ENCODE data around the gene NBAS.

DNA sequence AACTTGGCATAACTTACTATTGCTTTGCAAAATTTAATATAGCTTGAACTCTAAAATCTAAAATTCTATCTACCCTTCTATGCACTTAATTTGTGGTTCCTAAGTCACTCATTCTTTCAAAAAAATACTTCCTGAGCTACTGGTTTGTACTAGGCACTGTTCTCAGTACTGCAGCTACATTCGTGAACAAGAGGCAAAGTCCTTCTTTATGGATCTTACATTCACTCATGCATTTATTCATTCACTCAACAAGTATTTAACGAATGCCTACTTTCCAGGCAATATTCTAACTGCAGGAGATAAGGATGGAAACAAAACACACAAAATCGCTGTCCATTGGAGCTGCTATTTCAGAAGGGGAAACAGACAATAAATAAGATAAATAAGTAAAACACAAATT is 104.8 kb downstream of the NBAS start:
- TF ChIP-seq RCOR1 (IDR thresholded peaks at IDR 0.05; ENCODE audit: low read depth, low read length), result no peak
- TF ChIP-seq, protein P1, sequence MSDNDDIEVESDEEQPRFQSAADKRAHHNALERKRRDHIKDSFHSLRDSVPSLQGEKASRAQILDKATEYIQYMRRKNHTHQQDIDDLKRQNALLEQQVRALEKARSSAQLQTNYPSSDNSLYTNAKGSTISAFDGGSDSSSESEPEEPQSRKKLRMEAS (IDR thresholded peaks at IDR 0.05), result no peak
- TF ChIP-seq NPAS2 (CRISPR knock-in tag; IDR thresholded peaks at IDR 0.05; ENCODE audit: borderline replicate concordance), result no peak
- TF ChIP-seq, protein P2, sequence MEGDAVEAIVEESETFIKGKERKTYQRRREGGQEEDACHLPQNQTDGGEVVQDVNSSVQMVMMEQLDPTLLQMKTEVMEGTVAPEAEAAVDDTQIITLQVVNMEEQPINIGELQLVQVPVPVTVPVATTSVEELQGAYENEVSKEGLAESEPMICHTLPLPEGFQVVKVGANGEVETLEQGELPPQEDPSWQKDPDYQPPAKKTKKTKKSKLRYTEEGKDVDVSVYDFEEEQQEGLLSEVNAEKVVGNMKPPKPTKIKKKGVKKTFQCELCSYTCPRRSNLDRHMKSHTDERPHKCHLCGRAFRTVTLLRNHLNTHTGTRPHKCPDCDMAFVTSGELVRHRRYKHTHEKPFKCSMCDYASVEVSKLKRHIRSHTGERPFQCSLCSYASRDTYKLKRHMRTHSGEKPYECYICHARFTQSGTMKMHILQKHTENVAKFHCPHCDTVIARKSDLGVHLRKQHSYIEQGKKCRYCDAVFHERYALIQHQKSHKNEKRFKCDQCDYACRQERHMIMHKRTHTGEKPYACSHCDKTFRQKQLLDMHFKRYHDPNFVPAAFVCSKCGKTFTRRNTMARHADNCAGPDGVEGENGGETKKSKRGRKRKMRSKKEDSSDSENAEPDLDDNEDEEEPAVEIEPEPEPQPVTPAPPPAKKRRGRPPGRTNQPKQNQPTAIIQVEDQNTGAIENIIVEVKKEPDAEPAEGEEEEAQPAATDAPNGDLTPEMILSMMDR (IDR thresholded peaks at IDR 0.05), result no peak
- TF ChIP-seq POLR2A (IDR thresholded peaks at IDR 0.05; ENCODE audit: low read length), result no peak
- TF ChIP-seq, protein P3, sequence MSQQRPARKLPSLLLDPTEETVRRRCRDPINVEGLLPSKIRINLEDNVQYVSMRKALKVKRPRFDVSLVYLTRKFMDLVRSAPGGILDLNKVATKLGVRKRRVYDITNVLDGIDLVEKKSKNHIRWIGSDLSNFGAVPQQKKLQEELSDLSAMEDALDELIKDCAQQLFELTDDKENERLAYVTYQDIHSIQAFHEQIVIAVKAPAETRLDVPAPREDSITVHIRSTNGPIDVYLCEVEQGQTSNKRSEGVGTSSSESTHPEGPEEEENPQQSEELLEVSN (IDR thresholded peaks at IDR 0.05; ENCODE audit: borderline replicate concordance, low read depth), result no peak
- TF ChIP-seq KDM1A (IDR thresholded peaks at IDR 0.05; ENCODE audit: low read depth), result no peak
- TF ChIP-seq, protein P4, sequence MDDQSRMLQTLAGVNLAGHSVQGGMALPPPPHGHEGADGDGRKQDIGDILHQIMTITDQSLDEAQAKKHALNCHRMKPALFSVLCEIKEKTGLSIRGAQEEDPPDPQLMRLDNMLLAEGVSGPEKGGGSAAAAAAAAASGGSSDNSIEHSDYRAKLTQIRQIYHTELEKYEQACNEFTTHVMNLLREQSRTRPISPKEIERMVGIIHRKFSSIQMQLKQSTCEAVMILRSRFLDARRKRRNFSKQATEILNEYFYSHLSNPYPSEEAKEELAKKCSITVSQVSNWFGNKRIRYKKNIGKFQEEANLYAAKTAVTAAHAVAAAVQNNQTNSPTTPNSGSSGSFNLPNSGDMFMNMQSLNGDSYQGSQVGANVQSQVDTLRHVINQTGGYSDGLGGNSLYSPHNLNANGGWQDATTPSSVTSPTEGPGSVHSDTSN (IDR thresholded peaks at IDR 0.05), result no peak
- TF ChIP-seq RARB (CRISPR knock-in tag; IDR thresholded peaks at IDR 0.05), result no peak

Measured in A549 (cell line).